Gastroesophageal sphincter (tissue), 4 donors: ENCODE results near the gene PTAFR. TPM values are rescaled to one million over a fixed set of nuclear protein-coding genes. Genes with fewer than 3 reads are reported as not detected.
A peak's percentile ranks its signal among the peaks of the same experiment; 100 is the strongest.

Experiments used
- ATAC-seq: fragments of 150-250 bp; one replicate; pipeline ENCODE4 v1.9.1; 2016; ENCODE audit warnings: mild to moderate bottlenecking, moderate library complexity
- H3K27ac ChIP-seq, 4 donors: fragments of 200-600 bp; sonication (generic) in 3 of 4; 1 replicate in 3 of 4; 2 replicates in 1 of 4; pipeline ENCODE4 v1.5.1; 2016 to 2019
- H3K27me3 ChIP-seq: fragments of 200-600 bp; sonication (generic); one replicate; pipeline ENCODE4 v1.5.1; 2019
- H3K36me3 ChIP-seq, 2 donors: fragments of 200-600 bp; sonication (generic); one replicate each; pipeline ENCODE4 v1.5.1; 2019; ENCODE audit warnings: control low read depth in 1 of 2
- H3K4me1 ChIP-seq, 3 donors: fragments of 200-600 bp; sonication (generic); 1 replicate in 2 of 3; 2 replicates in 1 of 3; pipeline ENCODE4 v1.5.1; 2016 to 2019; ENCODE audit warnings: control low read depth in 2 of 3
- H3K4me3 ChIP-seq, 2 donors: fragments of 200-600 bp; sonication (generic); one replicate each; pipeline ENCODE4 v1.5.1; 2019; ENCODE audit warnings: mild to moderate bottlenecking in 1 of 2, moderate library complexity in 1 of 2
- H3K9me3 ChIP-seq, 3 donors: fragments of 200-600 bp; sonication (generic); one replicate each; pipeline ENCODE4 v1.5.1; 2017 to 2019; ENCODE audit warnings: control low read depth in 2 of 3
- CTCF ChIP-seq, 4 experiments: fragments of 200-600 bp in 2 of 4; fragments of 450-650 bp in 2 of 4; sonication (generic) in 1 of 4; IDR thresholded peaks; one replicate each; pipeline ENCODE4 v1.5.1; 2017 to 2019; ENCODE audit warnings: antibody characterized with exemption in 4 of 4, mild to moderate bottlenecking in 2 of 4, moderate library complexity in 2 of 4
- EP300 ChIP-seq: sonication (generic); formaldehyde crosslinking; IDR thresholded peaks from one replicate; pipeline ENCODE4 v1.6.1; 2017; ENCODE audit warnings: antibody characterized with exemption, mild to moderate bottlenecking
- POLR2A ChIP-seq, 2 donors: fragments of 450-650 bp; IDR thresholded peaks; one replicate each; pipeline ENCODE4 v1.6.1; 2017; ENCODE audit warnings: antibody characterized with exemption in 2 of 2, mild to moderate bottlenecking in 2 of 2, moderate library complexity in 1 of 2
- POLR2AphosphoS5 ChIP-seq: sonication (generic); formaldehyde crosslinking; IDR thresholded peaks from one replicate; pipeline ENCODE4 v1.6.1; 2017; ENCODE audit warnings: antibody characterized with exemption
- WGBS, 2 donors: methylation state at CpG; one replicate each; pipeline ENCODE4 v1.1.5; 2018; ENCODE audit warnings: low coverage in 1 of 2; 5-methylcytosine and 5-hydroxymethylcytosine counted together
- total RNA-seq, 4 donors: library from RNA; depleted of rRNA; stranded (reverse); fragments of >200 nt; gene quantifications; one replicate each; pipeline ENCODE4 v1.1.0, GENCODE V29; 2016

PTAFR gene
- total RNA-seq, 4 donors from 2014 or later = 3.3 to 8.8 (median 4.9) TPM

DNA sequence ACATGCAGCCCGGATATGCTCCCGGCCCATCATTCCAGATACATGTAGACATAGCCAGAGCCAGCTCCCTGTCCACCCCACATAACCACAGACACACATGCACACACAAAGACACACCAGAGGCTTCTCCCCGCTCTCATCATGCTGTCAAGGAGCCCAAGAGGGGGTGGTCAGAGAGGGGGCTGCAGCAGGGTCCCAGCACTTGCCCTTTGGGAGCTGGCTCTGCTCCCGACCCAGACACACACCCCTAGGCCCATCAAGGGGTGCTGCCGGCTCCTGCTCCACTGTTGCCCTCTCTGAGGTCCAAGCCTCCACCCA is 2.6 kb downstream of the PTAFR start:
- Histone ChIP-seq H3K36me3 (no peaks in the 10 kb centered on the region), H3K4me1 (no peaks in the 10 kb centered on the region), H3K4me3 (peak overlapping the region in 1 of 2 donors; percentile 10), H3K27ac (peak overlapping the region in 3 of 4 donors; percentile 27 to 66 (median 51)), H3K9me3 (no peaks in the 10 kb centered on the region), H3K27me3 (peaks cover 9% of the 10 kb centered on the region)
- ATAC-seq = no peak
- TF ChIP-seq POLR2AphosphoS5 (no peak), CTCF (IDR thresholded peaks at IDR 0.05) (no peak), EP300 (no peak), POLR2A (IDR thresholded peaks at IDR 0.05) (no peak)
- WGBS, 2 donors = 80% methylated on average over 1 of the region's 5 CpGs; no CpG with 5 or more reads in 1 of the 2 donors

DNA sequence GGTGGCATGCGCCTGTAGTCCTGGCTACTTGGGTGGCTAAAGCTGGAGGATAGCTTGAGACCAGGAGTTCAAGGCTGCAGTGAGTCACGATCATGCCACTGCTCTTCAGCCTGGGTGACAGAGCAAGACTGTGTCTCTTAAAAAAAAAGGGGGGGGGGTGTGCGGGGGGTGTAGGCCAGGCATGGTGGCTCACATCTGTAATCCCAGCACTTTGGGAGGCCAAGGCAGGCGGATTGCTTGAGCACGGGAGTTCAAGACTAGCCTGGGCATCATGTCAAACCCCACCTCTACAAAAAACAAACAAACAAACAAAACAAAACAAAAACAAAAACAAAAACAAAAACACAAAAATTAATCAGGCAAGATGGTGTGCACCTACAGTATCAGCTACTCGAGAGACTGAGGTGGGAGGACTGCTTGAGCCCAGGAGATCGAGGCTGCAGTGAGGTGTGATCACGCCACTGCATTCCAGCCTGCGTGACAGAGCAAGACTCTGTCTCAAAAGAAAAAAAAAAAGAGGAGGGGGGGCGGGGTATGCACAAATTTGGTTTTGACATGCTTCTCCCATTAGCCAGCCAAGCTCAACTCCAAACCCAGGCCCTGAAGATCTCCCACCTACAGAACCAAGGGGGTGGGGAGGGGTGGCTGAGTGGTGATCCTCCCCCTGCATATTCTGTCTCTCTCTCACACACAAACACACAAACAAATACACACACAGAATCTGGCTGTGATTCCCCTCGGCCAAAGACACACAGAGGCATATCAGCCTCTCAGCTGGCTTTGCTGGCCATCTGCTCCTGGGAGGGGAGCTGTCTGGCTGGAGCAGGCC is 3.1 kb downstream of the PTAFR start:
- no peak for ATAC-seq
- TF ChIP-seq EP300 (no peak), CTCF (IDR thresholded peaks at IDR 0.05) (no peak), POLR2AphosphoS5 (no peak), POLR2A (IDR thresholded peaks at IDR 0.05) (no peak)
- Histone ChIP-seq H3K4me1 (no peaks in the 10 kb centered on the region), H3K4me3 (peak overlapping the region in 1 of 2 donors; percentile 10), H3K27ac (peak overlapping the region in 3 of 4 donors; percentile 27 to 66 (median 51)), H3K36me3 (no peaks in the 10 kb centered on the region), H3K9me3 (no peaks in the 10 kb centered on the region), H3K27me3 (peaks cover 4% of the 10 kb centered on the region)
- WGBS, 2 donors = 65 to 67% methylated on average over 6 to 9 of the region's 11 CpGs

- 23 to 69% methylated on average over 3 to 8 of the region's 8 CpGs for WGBS, 2 donors
- Histone ChIP-seq H3K4me1 (no peaks in the 10 kb centered on the region), H3K4me3 (no peak overlapping the region), H3K27ac (no peak overlapping the region), H3K27me3 (peaks cover 1% of the 10 kb centered on the region), H3K9me3 (no peaks in the 10 kb centered on the region), H3K36me3 (no peaks in the 10 kb centered on the region)
- TF ChIP-seq CTCF (IDR thresholded peaks at IDR 0.05) = no peak
- TF ChIP-seq EP300 = no peak
- TF ChIP-seq POLR2A (IDR thresholded peaks at IDR 0.05) = no peak
- TF ChIP-seq POLR2AphosphoS5 = no peak
- ATAC-seq = no peak
These were observed 3.8 kb downstream of the PTAFR start for GRCh38 chr1:28172713-28173150.

DNA sequence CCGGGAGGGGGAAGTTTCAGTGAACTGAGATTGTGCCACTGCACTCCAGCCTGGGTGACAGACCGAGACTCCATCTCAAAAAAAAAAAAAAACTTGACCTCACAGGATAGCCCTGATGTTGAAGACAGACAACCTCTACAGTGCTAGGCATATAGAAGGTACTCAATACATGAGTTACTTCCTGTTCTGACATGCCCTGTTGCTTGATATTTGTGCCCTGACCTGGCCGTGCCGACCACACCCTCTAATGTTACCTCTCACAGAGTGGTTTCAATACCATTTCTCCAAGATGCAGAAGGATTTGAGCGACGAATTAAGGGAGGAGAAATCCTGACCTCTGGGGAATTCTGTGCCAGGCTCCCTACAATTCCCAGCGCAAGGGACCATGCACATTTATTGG is 5.2 kb downstream of the PTAFR start:
- ATAC-seq = no peak
- H3K27ac ChIP-seq = no peak overlapping the region
- no peak overlapping the region for H3K4me3 ChIP-seq
- TF ChIP-seq POLR2AphosphoS5 (no peak), POLR2A (IDR thresholded peaks at IDR 0.05) (no peak), EP300 (no peak), CTCF (IDR thresholded peaks at IDR 0.05) (no peak)
- H3K27me3 ChIP-seq = no peaks in the 10 kb centered on the region
- no peaks in the 10 kb centered on the region for H3K9me3 ChIP-seq
- no peaks in the 10 kb centered on the region for H3K4me1 ChIP-seq
- 84 to 100% methylated on average over 6 to 7 of the region's 7 CpGs for WGBS, 2 donors
- H3K36me3 ChIP-seq = no peaks in the 10 kb centered on the region

DNA sequence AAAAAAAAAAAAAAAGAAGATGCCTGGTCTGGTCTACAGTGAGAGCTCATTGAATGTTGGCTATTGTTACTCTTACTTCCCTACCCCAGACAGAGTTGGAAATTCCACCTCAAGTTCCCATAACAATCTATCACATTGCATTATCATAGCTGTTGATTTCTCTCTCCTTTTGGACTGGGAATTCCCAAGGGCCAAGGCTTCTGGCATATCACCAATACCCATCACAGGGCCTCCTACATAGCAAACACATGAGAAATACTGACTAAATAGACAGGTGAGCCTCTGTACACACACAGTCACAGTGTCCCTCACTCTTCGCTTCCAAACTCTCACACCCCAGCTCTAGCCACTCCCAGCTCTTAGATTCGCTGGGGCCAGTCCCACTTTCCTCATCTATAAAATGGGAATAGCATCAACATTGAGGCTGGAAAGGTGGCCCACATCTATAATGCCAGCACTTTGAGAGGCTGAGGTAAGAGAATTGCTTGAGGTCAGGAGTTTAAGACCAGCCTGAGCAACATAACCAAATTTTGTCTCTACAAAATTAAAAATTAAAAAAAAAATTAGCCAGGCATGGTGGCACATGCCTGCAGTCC is 6.4 kb downstream of the PTAFR start:
- Histone ChIP-seq H3K4me3 (no peak overlapping the region), H3K27ac (no peak overlapping the region), H3K9me3 (no peaks in the 10 kb centered on the region), H3K4me1 (no peaks in the 10 kb centered on the region), H3K27me3 (no peaks in the 10 kb centered on the region), H3K36me3 (no peaks in the 10 kb centered on the region)
- WGBS, 2 donors = 100% methylated on average over 1 to 2 of the region's 2 CpGs
- ATAC-seq = no peak
- TF ChIP-seq POLR2A (IDR thresholded peaks at IDR 0.05) = no peak
- no peak for TF ChIP-seq EP300
- no peak for TF ChIP-seq CTCF (IDR thresholded peaks at IDR 0.05)
- TF ChIP-seq POLR2AphosphoS5 = no peak
